Right lobe of liver (tissue), 6 donors: ENCODE results near the gene ADARB2. TPM values are rescaled to one million over a fixed set of nuclear protein-coding genes. Genes with fewer than 3 reads are reported as not detected.
A peak's percentile ranks its signal among the peaks of the same experiment; 100 is the strongest.

Experiments used
- ATAC-seq, 4 donors: fragments of 200-7000 bp; cut with Tn5 transposase; one replicate each; pipeline ENCODE4 v1.9.1; 2020; ENCODE audit warnings: mild to moderate bottlenecking in 4 of 4, moderate library complexity in 4 of 4
- DNase-seq, 3 donors: peaks; one replicate each; pipeline ENCODE4 v3.0.0-alpha.2; 2020
- H3K27ac ChIP-seq, 3 donors: fragments of 200-600 bp; one replicate each; pipeline ENCODE4 v1.8.0; 2022
- H3K27me3 ChIP-seq, 2 donors: fragments of 200-600 bp; one replicate each; pipeline ENCODE4 v1.8.0; 2022
- H3K36me3 ChIP-seq, 4 donors: fragments of 200-600 bp; sonication (generic) in 1 of 4; one replicate each; pipeline versions ENCODE4 v1.5.1 to v1.8.0; 2017 to 2022; ENCODE audit warnings: control low read depth in 1 of 4
- H3K4me1 ChIP-seq, 4 donors: fragments of 200-600 bp; sonication (generic) in 1 of 4; one replicate each; pipeline versions ENCODE4 v1.5.1 to v1.8.0; 2017 to 2022; ENCODE audit warnings: control low read depth in 1 of 4
- H3K4me3 ChIP-seq, 3 donors: fragments of 200-600 bp; one replicate each; pipeline ENCODE4 v1.8.0; 2022
- H3K9me3 ChIP-seq, 4 donors: fragments of 200-600 bp; sonication (generic) in 1 of 4; one replicate each; pipeline versions ENCODE4 v1.5.1 to v1.8.0; 2017 to 2022; ENCODE audit warnings: control low read depth in 1 of 4
- POLR2A ChIP-seq: fragments of 450-650 bp; IDR thresholded peaks from one replicate; pipeline ENCODE4 v1.6.1; 2017; ENCODE audit warnings: antibody characterized with exemption, mild to moderate bottlenecking
- WGBS: methylation state at CpG from one replicate; pipeline ENCODE4 v1.1.6; 2018; ENCODE audit warnings: low coverage, low lambda C conversion rate; ENCODE audit not compliant: insufficient coverage; ENCODE audit errors: missing lambda C conversion rate; 5-methylcytosine and 5-hydroxymethylcytosine counted together
- intact Hi-C, 2 donors: fragments of 100-400 bp; cut with DNase I; formaldehyde crosslinking; loops; one replicate each; pipeline versions ENCODE4 v1.11.2 to v1.14.1; 2022
- total RNA-seq, 6 experiments: library from RNA; depleted of rRNA in 2 of 6; stranded (reverse); fragments of >200 nt in 2 of 6; fragmentation: NEBNext Ultra II Directional in 3 of 6; extraction: Animal tissue kit (Norgen Biotek cat#: 25700) in 3 of 6; gene quantifications; one replicate each; pipeline versions ENCODE4 v1.1.0 to v1.2.4, GENCODE V29; 2016 to 2023
- TF ChIP-seq, protein P1 (sequence below), 4 donors: fragments of 200-600 bp in 3 of 4; fragments of 450-650 bp in 1 of 4; IDR thresholded peaks; one replicate each; pipeline versions ENCODE4 v1.5.1 to v1.8.0; 2016 to 2022; ENCODE audit warnings: antibody characterized with exemption in 4 of 4, mild to moderate bottlenecking in 2 of 4
- donor health status: DM: no; HTN: yes; CAD: no.
- donor health status: DM: no; HTN: no; CAD: no.
- donor health status: DM: no; HTN: no; CAD: no.
- donor health status: DM: no; HTN: yes; CAD: no.
- donor health status: DM: no; HTN: yes; CAD: no.

The ADARB2 gene
- total RNA-seq, 6 experiments from 2014 or later = 0.07 to 0.68 (median 0.42) TPM

- H3K27ac ChIP-seq = no peak overlapping the region
- ATAC-seq = peak; percentile 65 to 87 (median 74)
- peaks cover 0 to 12% (median 0%) of the 10 kb centered on the region in 4 donors for H3K4me1 ChIP-seq
- TF ChIP-seq, protein P1, sequence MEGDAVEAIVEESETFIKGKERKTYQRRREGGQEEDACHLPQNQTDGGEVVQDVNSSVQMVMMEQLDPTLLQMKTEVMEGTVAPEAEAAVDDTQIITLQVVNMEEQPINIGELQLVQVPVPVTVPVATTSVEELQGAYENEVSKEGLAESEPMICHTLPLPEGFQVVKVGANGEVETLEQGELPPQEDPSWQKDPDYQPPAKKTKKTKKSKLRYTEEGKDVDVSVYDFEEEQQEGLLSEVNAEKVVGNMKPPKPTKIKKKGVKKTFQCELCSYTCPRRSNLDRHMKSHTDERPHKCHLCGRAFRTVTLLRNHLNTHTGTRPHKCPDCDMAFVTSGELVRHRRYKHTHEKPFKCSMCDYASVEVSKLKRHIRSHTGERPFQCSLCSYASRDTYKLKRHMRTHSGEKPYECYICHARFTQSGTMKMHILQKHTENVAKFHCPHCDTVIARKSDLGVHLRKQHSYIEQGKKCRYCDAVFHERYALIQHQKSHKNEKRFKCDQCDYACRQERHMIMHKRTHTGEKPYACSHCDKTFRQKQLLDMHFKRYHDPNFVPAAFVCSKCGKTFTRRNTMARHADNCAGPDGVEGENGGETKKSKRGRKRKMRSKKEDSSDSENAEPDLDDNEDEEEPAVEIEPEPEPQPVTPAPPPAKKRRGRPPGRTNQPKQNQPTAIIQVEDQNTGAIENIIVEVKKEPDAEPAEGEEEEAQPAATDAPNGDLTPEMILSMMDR (IDR thresholded peaks at IDR 0.05) = no peak
- no peak for TF ChIP-seq POLR2A
- H3K27me3 ChIP-seq = peaks cover 0 to 3% of the 10 kb centered on the region in 2 donors
- no peaks in the 10 kb centered on the region for H3K36me3 ChIP-seq
- DNase-seq = no peak
- no peaks in the 10 kb centered on the region for H3K9me3 ChIP-seq
- no peak overlapping the region for H3K4me3 ChIP-seq
- WGBS = 18% methylated on average over 17 of the region's 17 CpGs
- intact Hi-C loops = no loop called here
Observed at GRCh38 chr10:1732564-1732996, 4.7 kb downstream of the ADARB2 start.

DNA sequence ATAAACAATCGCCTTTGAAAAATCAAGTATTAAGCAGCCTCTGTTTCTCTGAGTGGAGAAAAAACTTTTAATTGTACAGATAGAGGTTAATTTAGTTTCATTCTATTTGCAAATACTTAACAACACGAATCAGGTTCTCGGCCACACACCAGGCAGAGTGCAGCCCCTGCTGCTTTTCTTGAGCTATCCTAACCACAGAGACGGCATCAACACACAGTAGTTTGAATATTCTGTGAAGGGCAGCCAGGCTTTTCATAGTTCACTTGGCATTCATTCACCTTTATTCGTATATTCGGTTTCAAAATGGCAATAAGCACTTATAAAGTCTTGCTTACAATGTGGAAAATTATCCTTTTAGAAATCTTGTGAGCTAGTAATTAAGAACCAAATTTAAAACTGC is 5.7 kb downstream of the ADARB2 start:
- TF ChIP-seq, protein P1 (IDR thresholded peaks at IDR 0.05) = no peak
- no peak for TF ChIP-seq POLR2A
- Histone ChIP-seq H3K4me1 (peaks cover 0 to 2% (median 0%) of the 10 kb centered on the region in 4 donors), H3K27me3 (peaks cover 0 to 3% of the 10 kb centered on the region in 2 donors), H3K9me3 (no peaks in the 10 kb centered on the region), H3K4me3 (no peak overlapping the region), H3K27ac (no peak overlapping the region), H3K36me3 (no peaks in the 10 kb centered on the region)
- ATAC-seq = no peak
- DNase-seq = no peak
- WGBS = 51% methylated on average over 6 of the region's 6 CpGs
- intact Hi-C loops = no loop called here

DNA sequence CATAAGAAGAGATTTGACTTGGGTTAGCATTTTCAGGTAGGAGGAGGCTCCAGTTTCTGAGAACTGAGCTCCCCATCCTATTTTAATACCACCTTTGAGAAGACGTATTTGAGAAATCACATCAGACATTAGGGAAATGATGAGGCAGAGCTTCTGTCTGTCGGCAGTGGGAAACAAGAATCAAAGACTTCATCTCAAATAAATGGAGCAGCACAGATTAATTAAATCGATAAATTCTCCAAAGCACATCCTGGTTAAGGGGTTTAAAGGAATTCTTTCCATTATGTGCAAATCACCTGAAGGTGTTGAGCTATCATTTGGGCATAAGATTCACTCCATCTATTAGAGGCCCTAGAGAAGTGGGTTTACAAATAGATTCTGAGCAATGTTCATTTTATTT is 7.6 kb downstream of the ADARB2 start:
- Histone ChIP-seq H3K4me3 (no peak overlapping the region), H3K27me3 (peaks cover 0 to 3% of the 10 kb centered on the region in 2 donors), H3K27ac (no peak overlapping the region), H3K9me3 (no peaks in the 10 kb centered on the region), H3K4me1 (no peaks in the 10 kb centered on the region), H3K36me3 (no peaks in the 10 kb centered on the region)
- no peak for TF ChIP-seq POLR2A
- TF ChIP-seq, protein P1 (IDR thresholded peaks at IDR 0.05) = no peak
- DNase-seq = no peak
- ATAC-seq = no peak
- intact Hi-C loops = no loop called here
- 45% methylated on average over 3 of the region's 3 CpGs for WGBS

DNA sequence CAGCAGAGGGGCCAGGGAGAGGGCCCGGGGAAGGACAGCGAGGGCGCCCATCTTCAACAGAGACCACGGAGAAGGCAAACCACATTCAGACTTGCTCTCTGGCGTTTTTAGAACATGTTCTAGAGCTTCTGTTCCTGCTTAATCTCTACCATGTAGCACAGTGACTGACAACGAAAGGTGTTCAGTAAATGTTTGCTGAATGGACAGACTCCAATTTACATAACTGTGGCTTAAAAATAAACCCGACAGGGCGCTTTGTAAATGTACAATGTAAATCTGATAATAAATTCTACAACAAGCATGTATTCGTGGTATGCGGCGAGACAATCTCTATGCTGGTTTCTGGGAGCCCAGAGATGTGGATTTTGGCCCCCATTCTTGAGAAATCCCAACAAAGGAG is 10.5 kb downstream of the ADARB2 start:
- WGBS = 30% methylated on average over 4 of the region's 11 CpGs
- no peak overlapping the region for H3K4me3 ChIP-seq
- TF ChIP-seq POLR2A = no peak
- TF ChIP-seq, protein P1 (IDR thresholded peaks at IDR 0.05) = no peak
- DNase-seq = no peak
- no peaks in the 10 kb centered on the region for H3K36me3 ChIP-seq
- H3K27ac ChIP-seq = no peak overlapping the region
- ATAC-seq = no peak
- no peaks in the 10 kb centered on the region for H3K9me3 ChIP-seq
- no peaks in the 10 kb centered on the region for H3K4me1 ChIP-seq
- H3K27me3 ChIP-seq = peaks cover 0 to 3% of the 10 kb centered on the region in 2 donors
- intact Hi-C loops = no loop called here

- 54% methylated on average over 6 of the region's 15 CpGs for WGBS
- TF ChIP-seq, protein P1 (IDR thresholded peaks at IDR 0.05) = no peak
- TF ChIP-seq POLR2A = no peak
- no peaks in the 10 kb centered on the region for H3K4me1 ChIP-seq
- intact Hi-C loops = no loop called here
- H3K36me3 ChIP-seq = no peaks in the 10 kb centered on the region
- H3K27me3 ChIP-seq = no peaks in the 10 kb centered on the region
- DNase-seq (no peak), ATAC-seq (no peak)
- no peak overlapping the region for H3K27ac ChIP-seq
- no peaks in the 10 kb centered on the region for H3K9me3 ChIP-seq
- H3K4me3 ChIP-seq = no peak overlapping the region
Observed at GRCh38 chr10:1724921-1725488, 12.3 kb downstream of the ADARB2 start.
